Keratinocyte (primary cell): Measurements from ENCODE around the gene GNAI1. TPM values are rescaled to one million over a fixed set of nuclear protein-coding genes. Genes with fewer than 3 reads are reported as not detected.
"Not testable (repeated sequence)": the region's sequence is repeated elsewhere in the genome, so short reads cannot be mapped to it uniquely, and the experiment has no call there.

Experiments
- DNase-seq: peaks from one replicate; pipeline ENCODE4 v3.0.0-alpha.2; 2011; ENCODE audit warnings: low read depth, missing footprints, low spot score
- FAIRE-seq: peaks from 2 replicates; lab custom pipeline; 2011; peaks lifted over from hg19 to GRCh38; lab: Jason Lieb, UNC
- H2AFZ ChIP-seq: 2 replicates; pipeline ENCODE4 v1.6.0; 2012; ENCODE audit warnings: low read length, control low read depth, inconsistent platforms; ENCODE audit not compliant: control insufficient read depth
- H3K27ac ChIP-seq: 2 replicates; pipeline ENCODE4 v1.5.1; 2011; ENCODE audit warnings: low read length; ENCODE audit not compliant: control insufficient read depth, insufficient read depth
- H3K27me3 ChIP-seq: 3 replicates; pipeline ENCODE4 v1.6.0; 2011; ENCODE audit warnings: low read length; ENCODE audit not compliant: control insufficient read depth, insufficient read depth; ENCODE audit errors: extremely low read depth
- H3K36me3 ChIP-seq, 2 experiments: 2 replicates in 1 of 2; 3 replicates in 1 of 2; pipeline ENCODE4 v1.5.1; 2011; ENCODE audit warnings: low read length in 2 of 2, mild to moderate bottlenecking in 1 of 2; ENCODE audit not compliant: control insufficient read depth in 2 of 2, insufficient read depth in 2 of 2; ENCODE audit errors: extremely low read depth in 1 of 2
- H3K4me1 ChIP-seq: 3 replicates; pipeline ENCODE4 v1.5.1; 2011; ENCODE audit warnings: low read length; ENCODE audit not compliant: control insufficient read depth, insufficient read depth; ENCODE audit errors: extremely low read depth
- H3K4me2 ChIP-seq: 3 replicates; pipeline ENCODE4 v1.6.0; 2011; ENCODE audit warnings: low read depth, low read length; ENCODE audit not compliant: control insufficient read depth, insufficient read depth; ENCODE audit errors: extremely low read depth
- H3K4me3 ChIP-seq, 3 experiments: fragments of 200-600 bp in 1 of 3; sonication (generic) in 1 of 3; 2 replicates in 2 of 3; 3 replicates in 1 of 3; pipeline ENCODE4 v1.5.1; 2011 to 2016; ENCODE audit warnings: low read length in 3 of 3, mild to moderate bottlenecking in 3 of 3, control low read depth in 2 of 3, inconsistent platforms in 1 of 3, low read depth in 1 of 3, mixed read lengths in 1 of 3, mixed run types in 1 of 3, moderate library complexity in 1 of 3; ENCODE audit not compliant: control insufficient read depth in 2 of 3, insufficient read depth in 2 of 3; ENCODE audit errors: extremely low read depth in 1 of 3
- H3K79me2 ChIP-seq: 2 replicates; pipeline ENCODE4 v1.6.0; 2012; ENCODE audit warnings: low read length; ENCODE audit not compliant: control insufficient read depth, insufficient read depth
- H3K9ac ChIP-seq: 3 replicates; pipeline ENCODE4 v1.6.0; 2011; ENCODE audit warnings: low read length; ENCODE audit not compliant: control insufficient read depth, insufficient read depth; ENCODE audit errors: extremely low read depth
- H3K9me1 ChIP-seq: 3 replicates; pipeline ENCODE4 v1.6.0; 2011; ENCODE audit warnings: low read length; ENCODE audit not compliant: control insufficient read depth, insufficient read depth; ENCODE audit errors: extremely low read depth
- H3K9me3 ChIP-seq: 2 replicates; pipeline ENCODE4 v1.5.1; 2012; ENCODE audit warnings: low read depth, low read length; ENCODE audit not compliant: control insufficient read depth
- H4K20me1 ChIP-seq: 3 replicates; pipeline ENCODE4 v1.6.0; 2011; ENCODE audit warnings: low read length; ENCODE audit not compliant: control insufficient read depth, insufficient read depth; ENCODE audit errors: extremely low read depth
- EZH2 ChIP-seq: IDR thresholded peaks from one replicate; pipeline ENCODE4 v1.6.1; 2012; ENCODE audit warnings: inconsistent platforms, mild to moderate bottlenecking, low read length, moderate library complexity
- dilution Hi-C: fragments of 300-500 bp; cut with MboI; formaldehyde crosslinking; loops from one replicate; pipeline ENCODE4 v1.7.0; 2020; ENCODE audit warnings: low sequenced_read_pairs; ENCODE audit not compliant: extremely low pct_ligation_motif_present
- polyA plus RNA-seq, 5 experiments: library from polyadenylated mRNA; depleted of rRNA in 3 of 5; stranded (reverse) in 3 of 5; stranded (forward) in 1 of 5; unstranded in 1 of 5; fragments of >200 nt; gene quantifications; 1 replicate in 1 of 5; 2 replicates in 3 of 5; 3 replicates in 1 of 5; pipeline versions ENCODE4 v1.2.1 to v1.2.3, GENCODE V29; 2011 to 2012; ENCODE audit warnings: missing spikeins in 2 of 5, low read depth in 1 of 5, low replicate concordance in 1 of 5
- TF ChIP-seq, protein P1 (sequence below), 3 experiments: IDR thresholded peaks in 1 of 3; conservative IDR thresholded peaks in 1 of 3; optimal IDR thresholded peaks in 1 of 3; 2 replicates in 2 of 3; 3 replicates in 1 of 3; pipeline versions ENCODE3 to v1.5.1; 2011; ENCODE audit warnings: low read length in 3 of 3, mild to moderate bottlenecking in 3 of 3, moderate library complexity in 2 of 3, control low read depth in 1 of 3, inconsistent platforms in 1 of 3; ENCODE audit not compliant: insufficient read depth in 2 of 3; ENCODE audit errors: extremely low read depth in 1 of 3

The GNAI1 gene
- polyA plus RNA-seq, 1 donor (not counting 4 experiments of a cell fraction or from before 2014, with no cell fraction given) = 84.1 TPM

DNA sequence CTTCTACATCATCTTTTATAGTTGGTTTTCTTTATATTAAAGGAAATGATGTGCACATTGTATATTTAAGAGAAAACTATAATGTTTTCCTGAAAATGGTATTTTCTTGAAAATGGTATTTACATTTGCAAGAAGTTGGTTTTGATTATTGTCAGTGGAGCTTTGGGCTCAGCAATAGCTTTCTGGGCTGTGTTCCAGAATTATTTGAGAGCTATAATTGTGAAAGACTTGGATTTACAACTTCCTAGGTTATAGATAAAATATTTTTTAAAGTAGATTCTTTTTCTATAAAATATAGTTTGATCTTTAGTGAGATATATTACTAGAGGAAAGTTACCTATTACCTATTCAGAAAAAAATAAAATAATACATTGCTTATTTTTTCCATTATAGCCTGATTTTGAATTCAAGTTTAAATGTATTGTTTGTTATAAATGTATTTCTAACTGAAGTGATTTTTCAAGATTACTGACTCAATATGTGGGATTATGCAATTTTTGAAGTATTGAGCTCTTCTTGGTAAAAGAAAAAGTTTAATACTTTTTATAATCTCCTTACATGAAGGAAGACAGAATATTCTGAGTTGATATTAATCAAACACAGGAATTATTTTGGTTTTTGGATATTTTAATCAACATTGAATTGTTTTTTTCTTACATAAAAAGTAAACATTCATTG, 20.2 kb downstream of the GNAI1 start:
- H3K79me2 ChIP-seq = peaks cover 95% of the 10 kb centered on the region

DNA sequence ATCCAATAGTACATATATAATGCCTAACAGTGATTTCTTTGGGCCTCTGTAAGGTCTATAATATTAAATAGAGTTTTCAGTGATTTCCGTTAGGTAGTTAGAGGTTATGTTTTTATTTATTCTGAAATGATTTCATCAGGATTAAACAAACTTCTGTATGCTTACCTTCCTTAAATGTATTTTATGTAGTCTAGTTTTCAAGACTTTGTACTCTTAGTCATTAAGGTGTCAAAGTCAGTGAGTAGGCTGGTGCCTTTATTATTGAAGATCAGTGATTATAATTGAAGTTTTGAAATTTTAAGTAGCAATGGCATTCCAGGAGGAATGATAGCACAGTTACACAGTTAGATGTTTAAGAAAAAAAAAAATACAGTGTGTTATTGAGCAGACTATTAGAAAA, 20.7 kb downstream of the GNAI1 start:
- FAIRE-seq (no peak), DNase-seq (no peak)
- Histone ChIP-seq H4K20me1 (no peaks in the 10 kb centered on the region), H3K4me3 (no peak overlapping the region), H3K27me3 (no peaks in the 10 kb centered on the region), H3K9ac (no peak overlapping the region), H3K36me3 (no peaks in the 10 kb centered on the region), H3K9me3 (no peaks in the 10 kb centered on the region), H3K79me2 (peaks cover 95% of the 10 kb centered on the region), H2AFZ (no peak overlapping the region), H3K9me1 (no peaks in the 10 kb centered on the region), H3K4me1 (peaks cover 39% of the 10 kb centered on the region), H3K4me2 (no peak overlapping the region), H3K27ac (no peak overlapping the region)
- dilution Hi-C loops = no loop called here
- no peak for TF ChIP-seq EZH2
- TF ChIP-seq, protein P1, sequence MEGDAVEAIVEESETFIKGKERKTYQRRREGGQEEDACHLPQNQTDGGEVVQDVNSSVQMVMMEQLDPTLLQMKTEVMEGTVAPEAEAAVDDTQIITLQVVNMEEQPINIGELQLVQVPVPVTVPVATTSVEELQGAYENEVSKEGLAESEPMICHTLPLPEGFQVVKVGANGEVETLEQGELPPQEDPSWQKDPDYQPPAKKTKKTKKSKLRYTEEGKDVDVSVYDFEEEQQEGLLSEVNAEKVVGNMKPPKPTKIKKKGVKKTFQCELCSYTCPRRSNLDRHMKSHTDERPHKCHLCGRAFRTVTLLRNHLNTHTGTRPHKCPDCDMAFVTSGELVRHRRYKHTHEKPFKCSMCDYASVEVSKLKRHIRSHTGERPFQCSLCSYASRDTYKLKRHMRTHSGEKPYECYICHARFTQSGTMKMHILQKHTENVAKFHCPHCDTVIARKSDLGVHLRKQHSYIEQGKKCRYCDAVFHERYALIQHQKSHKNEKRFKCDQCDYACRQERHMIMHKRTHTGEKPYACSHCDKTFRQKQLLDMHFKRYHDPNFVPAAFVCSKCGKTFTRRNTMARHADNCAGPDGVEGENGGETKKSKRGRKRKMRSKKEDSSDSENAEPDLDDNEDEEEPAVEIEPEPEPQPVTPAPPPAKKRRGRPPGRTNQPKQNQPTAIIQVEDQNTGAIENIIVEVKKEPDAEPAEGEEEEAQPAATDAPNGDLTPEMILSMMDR (optimal IDR thresholded peaks at IDR 0.05 in 1 of 3, IDR thresholded peaks at IDR 0.05 in 1 of 3, conservative IDR thresholded peaks at IDR 0.05 in 1 of 3; ENCODE audit: extremely low read depth in 1 of 3, insufficient read depth in 2 of 3, low read length in 3 of 3) = no peak

More for the DNA sequence above, 20.2 kb downstream of the GNAI1 start:
- H3K4me1 ChIP-seq = peaks cover 41% of the 10 kb centered on the region
- dilution Hi-C loops = no loop called here
- H3K9ac ChIP-seq = no peak overlapping the region
- H3K36me3 ChIP-seq = no peaks in the 10 kb centered on the region
- H3K27me3 ChIP-seq = no peaks in the 10 kb centered on the region
- no peaks in the 10 kb centered on the region for H4K20me1 ChIP-seq
- no peaks in the 10 kb centered on the region for H3K9me3 ChIP-seq
- TF ChIP-seq, protein P1 (optimal IDR thresholded peaks at IDR 0.05 in 1 of 3, IDR thresholded peaks at IDR 0.05 in 1 of 3, conservative IDR thresholded peaks at IDR 0.05 in 1 of 3; ENCODE audit: extremely low read depth in 1 of 3, insufficient read depth in 2 of 3, low read length in 3 of 3) = no peak
- no peak for TF ChIP-seq EZH2
- no peak overlapping the region for H3K4me3 ChIP-seq
- H3K4me2 ChIP-seq = no peak overlapping the region
- H3K9me1 ChIP-seq = no peaks in the 10 kb centered on the region
- H3K27ac ChIP-seq = no peak overlapping the region
- H2AFZ ChIP-seq = no peak overlapping the region
- FAIRE-seq (no peak), DNase-seq (no peak)

DNA sequence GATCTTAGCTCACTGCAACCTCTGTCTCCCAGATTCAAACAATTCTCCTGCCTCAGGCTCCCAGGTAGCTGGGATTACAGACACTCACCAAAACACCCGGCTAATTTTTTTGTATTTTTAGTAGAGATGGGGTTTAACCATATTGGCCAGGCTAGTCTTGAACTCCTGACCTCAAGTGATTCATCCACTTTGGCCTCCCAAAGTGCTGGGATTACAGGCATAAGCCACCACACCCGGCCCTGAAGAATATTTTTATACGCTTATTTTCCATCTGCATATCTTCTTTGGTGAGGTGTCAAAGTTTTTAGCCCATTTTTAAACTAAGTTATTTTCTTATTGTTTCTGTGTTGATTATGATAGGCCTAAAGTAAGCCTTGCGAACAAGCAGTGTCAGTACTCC, 23.1 kb downstream of the GNAI1 start:
- H3K27me3 ChIP-seq, H3K4me3 ChIP-seq, H3K9ac ChIP-seq, H3K4me2 ChIP-seq, DNase-seq, FAIRE-seq, H3K36me3 ChIP-seq, H3K27ac ChIP-seq, H3K9me3 ChIP-seq, dilution Hi-C loops, H3K9me1 ChIP-seq, H4K20me1 ChIP-seq, H2AFZ ChIP-seq: not testable (repeated sequence)
- peaks cover 21% of the 10 kb centered on the region for H3K4me1 ChIP-seq
- peaks cover 98% of the 10 kb centered on the region for H3K79me2 ChIP-seq
